Uterus (tissue), 4 donors: ENCODE measurements around the gene GIT1. TPM values are rescaled to one million over a fixed set of nuclear protein-coding genes. Genes with fewer than 3 reads are reported as not detected.

Source experiments
- DNase-seq, 2 donors: peaks; one replicate each; pipeline ENCODE4 v3.0.0-alpha.2; 2019 to 2020
- H3K27ac ChIP-seq, 2 donors: fragments of 200-600 bp; sonication (generic); 1 replicate in 1 of 2; 2 replicates in 1 of 2; pipeline ENCODE4 v1.5.1; 2016 to 2018
- H3K27me3 ChIP-seq, 2 donors: fragments of 200-600 bp; sonication (generic); one replicate each; pipeline ENCODE4 v1.5.1; 2018 to 2019; ENCODE audit warnings: control low read depth in 1 of 2
- H3K36me3 ChIP-seq, 2 donors: fragments of 200-600 bp; sonication (generic); one replicate each; pipeline ENCODE4 v1.5.1; 2019; ENCODE audit warnings: control low read depth in 1 of 2
- H3K4me1 ChIP-seq, 2 donors: fragments of 200-600 bp; sonication (generic); one replicate each; pipeline ENCODE4 v1.5.1; 2018 to 2019; ENCODE audit warnings: control low read depth in 1 of 2
- H3K4me3 ChIP-seq, 2 donors: fragments of 200-600 bp; sonication (generic); 1 replicate in 1 of 2; 2 replicates in 1 of 2; pipeline ENCODE4 v1.5.1; 2018 to 2019; ENCODE audit warnings: mild to moderate bottlenecking in 1 of 2
- H3K9me3 ChIP-seq, 2 donors: fragments of 200-600 bp; sonication (generic); one replicate each; pipeline ENCODE4 v1.5.1; 2019; ENCODE audit warnings: control low read depth in 1 of 2
- POLR2A ChIP-seq, 2 donors: fragments of 450-650 bp; IDR thresholded peaks; one replicate each; pipeline ENCODE4 v1.6.1; 2016; ENCODE audit warnings: antibody characterized with exemption in 2 of 2, mild to moderate bottlenecking in 1 of 2, moderate library complexity in 1 of 2
- intact Hi-C: fragments of 100-400 bp; cut with DNase I; formaldehyde crosslinking; loops from one replicate; pipeline ENCODE4 v1.15.1; 2023; ENCODE audit warnings: low total_unique reads
- total RNA-seq, 4 donors: library from RNA; depleted of rRNA in 3 of 4; stranded (reverse); fragments of >200 nt in 3 of 4; gene quantifications; one replicate each; pipeline versions ENCODE4 v1.1.0 to v1.2.4, GENCODE V29; 2014 to 2023
- TF ChIP-seq, protein P1 (sequence below), 4 experiments: fragments of 200-600 bp in 2 of 4; fragments of 450-650 bp in 2 of 4; sonication (generic) in 2 of 4; IDR thresholded peaks; one replicate each; pipeline ENCODE4 v1.5.1; 2016 to 2019; ENCODE audit warnings: antibody characterized with exemption in 4 of 4, mild to moderate bottlenecking in 2 of 4, moderate library complexity in 1 of 4
- donor health status: DM: yes; HTN: yes; CAD: no.

Gene GIT1
- total RNA-seq, 4 donors from 2014 or later: 13.1 to 75.0 (median 22.9) TPM

DNA sequence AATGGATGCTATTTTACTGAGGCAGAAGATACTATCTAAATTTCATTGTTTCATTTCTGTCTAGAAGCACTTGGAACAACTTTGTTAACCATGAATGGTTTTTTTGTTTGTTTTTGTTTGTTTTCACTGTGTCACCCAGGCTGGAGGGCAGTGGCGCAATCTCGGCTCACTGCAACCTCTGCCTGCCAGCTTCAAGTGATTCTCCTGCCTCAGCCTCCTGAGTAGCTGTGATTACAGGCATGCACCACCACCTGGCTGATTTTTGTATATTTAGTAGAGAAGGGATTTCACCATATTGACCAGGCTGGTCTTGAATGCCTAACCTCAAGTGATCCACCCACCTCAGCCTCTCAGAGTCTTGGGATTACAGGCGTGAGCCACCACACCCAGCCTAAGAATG, 63.1 kb downstream of the GIT1 start:
- Histone ChIP-seq H3K27ac (no peak overlapping the region), H3K27me3 (no peaks in the 10 kb centered on the region), H3K4me3 (no peak overlapping the region), H3K36me3 (no peaks in the 10 kb centered on the region), H3K9me3 (no peaks in the 10 kb centered on the region), H3K4me1 (no peaks in the 10 kb centered on the region)
- intact Hi-C loops: no loop called here
- no peak for DNase-seq
- TF ChIP-seq POLR2A (IDR thresholded peaks at IDR 0.05): no peak
- TF ChIP-seq, protein P1, sequence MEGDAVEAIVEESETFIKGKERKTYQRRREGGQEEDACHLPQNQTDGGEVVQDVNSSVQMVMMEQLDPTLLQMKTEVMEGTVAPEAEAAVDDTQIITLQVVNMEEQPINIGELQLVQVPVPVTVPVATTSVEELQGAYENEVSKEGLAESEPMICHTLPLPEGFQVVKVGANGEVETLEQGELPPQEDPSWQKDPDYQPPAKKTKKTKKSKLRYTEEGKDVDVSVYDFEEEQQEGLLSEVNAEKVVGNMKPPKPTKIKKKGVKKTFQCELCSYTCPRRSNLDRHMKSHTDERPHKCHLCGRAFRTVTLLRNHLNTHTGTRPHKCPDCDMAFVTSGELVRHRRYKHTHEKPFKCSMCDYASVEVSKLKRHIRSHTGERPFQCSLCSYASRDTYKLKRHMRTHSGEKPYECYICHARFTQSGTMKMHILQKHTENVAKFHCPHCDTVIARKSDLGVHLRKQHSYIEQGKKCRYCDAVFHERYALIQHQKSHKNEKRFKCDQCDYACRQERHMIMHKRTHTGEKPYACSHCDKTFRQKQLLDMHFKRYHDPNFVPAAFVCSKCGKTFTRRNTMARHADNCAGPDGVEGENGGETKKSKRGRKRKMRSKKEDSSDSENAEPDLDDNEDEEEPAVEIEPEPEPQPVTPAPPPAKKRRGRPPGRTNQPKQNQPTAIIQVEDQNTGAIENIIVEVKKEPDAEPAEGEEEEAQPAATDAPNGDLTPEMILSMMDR (IDR thresholded peaks at IDR 0.05): no peak

GRCh38 chr17:29524692-29525091, 64.8 kb downstream of the GIT1 start:
- Histone ChIP-seq H3K36me3 (no peaks in the 10 kb centered on the region), H3K4me1 (no peaks in the 10 kb centered on the region), H3K27ac (no peak overlapping the region), H3K27me3 (no peaks in the 10 kb centered on the region), H3K4me3 (no peak overlapping the region), H3K9me3 (no peaks in the 10 kb centered on the region)
- no peak for DNase-seq
- TF ChIP-seq POLR2A (IDR thresholded peaks at IDR 0.05): no peak
- TF ChIP-seq, protein P1 (IDR thresholded peaks at IDR 0.05): no peak
- intact Hi-C loops: no loop called here

Other genes with a start within 250 kb of the GIT1 start
- 100 to 1,000 TPM in 1 of 4 donors, 10 to 100 TPM in 3; 24.6 to 102 (median 64.9) TPM for gene TAOK1, start 199.3 kb downstream of the GIT1 start, total RNA-seq
- 10 to 100 TPM in 1 of 4 donors, 1 to 10 TPM in 2, under 1 TPM in 1; 0.26 to 11.4 (median 4.4) TPM for gene ABHD15, start 22.6 kb downstream of the GIT1 start, total RNA-seq
- gene TP53I13, start 20.9 kb downstream of the GIT1 start, total RNA-seq: 10 to 100 TPM; 35.6 to 50.3 (median 45.1) TPM
- 10 to 100 TPM in 3 of 4 donors, 1 to 10 TPM in 1; 2.8 to 17.0 (median 12.7) TPM for gene ANKRD13B, start 3.5 kb upstream of the GIT1 start, total RNA-seq
- gene CORO6, start 33.3 kb upstream of the GIT1 start, total RNA-seq: 1 to 10 TPM; 3.8 to 7.8 (median 5.1) TPM